NOMO-1 (cell line): ENCODE measurements around the gene MPP3.
A peak's percentile ranks its signal among the peaks of the same experiment; 100 is the strongest.
"Not testable (repeated sequence)": the region's sequence is repeated elsewhere in the genome, so short reads cannot be mapped to it uniquely, and the experiment has no call there.

Experiments used
- DNase-seq, 2 experiments: peaks; one replicate each; lab custom pipeline; 2025; ENCODE audit not compliant: unreplicated experiment in 2 of 2; lab: John Stamatoyannopoulos, UW

Gene MPP3

DNA sequence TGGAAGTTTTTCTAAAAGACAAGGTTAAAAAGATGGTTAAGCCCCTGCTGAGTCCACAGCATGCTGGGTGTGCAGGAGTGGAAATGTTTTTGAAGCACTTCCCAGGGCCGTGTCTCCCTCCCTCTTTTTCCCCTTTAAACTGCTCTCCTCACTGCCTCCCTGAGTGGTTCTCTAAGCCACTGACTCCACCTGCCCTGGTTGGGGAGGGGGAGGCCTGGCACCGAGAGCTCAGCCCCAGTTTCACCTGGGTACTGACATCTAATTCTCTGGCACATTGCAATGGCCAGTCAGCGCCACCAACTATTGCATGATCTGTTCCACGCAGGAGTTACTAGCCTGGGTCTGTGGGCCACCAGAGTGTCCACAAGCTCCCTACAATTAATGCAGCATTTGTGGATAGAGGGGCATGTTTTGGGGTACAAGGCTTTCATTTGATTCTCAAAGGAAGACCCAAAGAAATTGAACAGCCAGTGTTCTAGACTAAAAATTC lies 22.7 kb downstream of the MPP3 start:
- DNase-seq, result no peak

- no peak for DNase-seq
These were observed 23.8 kb downstream of the MPP3 start for GRCh38 chr17:43809121-43809520.

- no peak for DNase-seq
These were observed 24.9 kb downstream of the MPP3 start for GRCh38 chr17:43808076-43808475.

GRCh38 chr17:43805117-43805516 lies 27.8 kb downstream of the MPP3 start:
- DNase-seq, result no peak

- DNase-seq, result no peak
These were observed 29.2 kb downstream of the MPP3 start for GRCh38 chr17:43803758-43804157.

GRCh38 chr17:43801844-43802243 lies 31.1 kb downstream of the MPP3 start:
- no peak for DNase-seq

DNA sequence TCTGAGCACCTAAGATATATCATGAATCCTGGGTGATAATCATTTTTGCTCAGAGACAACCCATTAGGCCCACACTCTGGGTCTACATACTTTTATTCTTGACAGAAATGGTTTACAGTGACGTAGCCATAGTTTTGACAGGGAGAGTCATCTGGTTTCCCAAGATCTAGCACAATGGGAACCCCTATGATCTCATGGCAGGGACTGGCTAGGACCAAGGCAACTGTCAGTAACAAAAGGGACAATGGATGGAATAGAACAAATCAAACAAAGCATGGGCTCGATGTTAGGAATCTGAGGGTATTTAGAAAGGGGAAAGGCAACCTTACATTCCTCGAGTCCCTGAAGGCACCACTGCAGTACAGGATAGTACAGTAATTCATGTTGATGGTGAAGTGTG lies 32.2 kb downstream of the MPP3 start:
- no peak for DNase-seq

DNA sequence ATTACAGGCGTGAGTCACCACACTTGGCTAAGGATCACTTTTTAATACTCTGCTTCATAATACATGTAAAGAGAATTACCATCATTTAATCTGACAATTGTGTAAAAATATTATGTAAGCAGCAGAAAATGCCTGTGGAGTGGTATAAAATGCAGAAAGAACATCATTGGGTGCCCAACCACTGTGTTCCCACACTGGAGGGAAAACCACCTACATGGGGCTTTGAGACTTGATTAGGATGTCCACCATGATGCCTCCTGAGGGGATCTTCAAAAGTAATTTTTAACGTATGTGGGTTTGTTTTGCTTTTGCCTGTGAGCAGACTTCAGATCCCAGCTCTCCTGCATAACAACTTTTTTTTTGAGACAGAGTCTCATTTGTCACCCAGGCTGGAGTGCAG lies 33.9 kb downstream of the MPP3 start:
- DNase-seq, result no peak

DNA sequence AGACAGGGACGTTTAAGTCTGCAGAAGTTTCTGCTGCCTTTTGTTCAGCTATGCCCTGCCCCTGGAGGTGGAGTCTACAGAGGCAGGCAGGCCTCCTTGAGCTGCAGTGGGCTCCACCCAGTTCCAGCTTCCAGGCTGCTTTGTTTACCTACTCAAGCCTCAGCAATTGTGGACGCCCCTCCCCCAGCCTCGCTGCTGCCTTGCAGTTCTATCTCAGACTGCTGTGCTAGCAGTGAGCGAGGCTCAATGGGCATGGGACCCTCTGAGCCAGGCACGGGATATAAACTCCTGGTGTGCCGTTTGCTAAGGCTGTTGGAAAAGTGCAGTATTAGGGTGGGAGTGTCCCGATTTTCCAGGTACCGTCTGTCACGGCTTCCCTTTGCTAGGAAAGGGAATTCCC lies 34.9 kb downstream of the MPP3 start:
- not testable (repeated sequence) for DNase-seq

- not testable (repeated sequence) for DNase-seq
These were observed 40.3 kb downstream of the MPP3 start for GRCh38 chr17:43792668-43793067.

GRCh38 chr17:43791589-43791988 lies 41.4 kb downstream of the MPP3 start:
- DNase-seq, result no peak

DNA sequence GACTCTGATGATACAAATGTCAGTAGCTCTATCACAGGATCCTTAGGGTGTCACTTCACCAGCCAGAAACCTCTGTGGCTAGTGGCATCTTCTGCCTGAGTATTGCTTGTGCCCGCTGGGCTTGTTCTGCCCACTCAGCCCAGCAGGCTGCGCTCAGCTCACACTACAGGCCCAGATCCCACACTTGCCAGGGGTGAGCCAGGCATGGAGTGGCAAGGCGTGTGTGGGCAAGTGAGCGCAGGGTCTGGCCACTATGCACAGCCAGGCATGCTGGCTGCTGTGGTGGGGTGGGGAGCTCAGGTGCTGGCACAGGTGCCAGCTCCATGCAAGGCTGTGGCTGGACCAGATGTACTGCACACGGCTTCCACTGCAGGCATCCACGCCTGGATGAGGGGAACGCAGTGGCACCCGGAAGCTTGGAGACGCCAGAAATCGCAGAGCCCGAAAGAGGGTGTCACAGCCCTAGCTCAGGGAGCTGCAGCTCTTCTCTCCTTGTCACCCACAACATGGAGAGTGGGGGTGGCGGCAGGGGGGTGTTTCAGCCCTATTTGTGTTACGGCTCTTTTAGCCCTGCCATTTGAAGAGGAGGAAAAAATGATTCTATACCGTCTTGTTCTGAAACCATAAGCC lies 42.5 kb downstream of the MPP3 start:
- DNase-seq, result no peak

GRCh38 chr17:43789482-43789881 lies 43.5 kb downstream of the MPP3 start:
- no peak for DNase-seq

DNA sequence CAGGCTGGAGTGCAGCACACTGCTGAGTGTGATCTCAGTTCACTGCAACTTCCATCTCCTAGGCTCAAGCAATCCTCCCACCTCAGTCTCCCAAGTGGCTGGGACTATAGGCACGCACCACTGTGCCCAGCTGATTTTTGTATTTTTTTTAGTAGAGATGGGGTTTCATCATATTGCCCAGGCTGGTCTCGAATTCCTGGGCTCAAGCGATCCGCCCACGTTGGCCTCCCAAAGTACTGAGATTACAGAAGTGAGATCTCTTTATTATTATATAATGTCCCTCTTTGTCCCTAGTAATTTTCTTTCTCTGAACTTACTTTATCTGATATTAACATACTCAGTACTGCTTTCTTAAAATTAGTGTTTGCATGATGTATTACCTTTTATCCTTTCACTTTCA lies 44.4 kb downstream of the MPP3 start:
- DNase-seq, result no peak

GRCh38 chr17:43787728-43788127 lies 45.2 kb downstream of the MPP3 start:
- peak; percentile 74 to 84 for DNase-seq

DNA sequence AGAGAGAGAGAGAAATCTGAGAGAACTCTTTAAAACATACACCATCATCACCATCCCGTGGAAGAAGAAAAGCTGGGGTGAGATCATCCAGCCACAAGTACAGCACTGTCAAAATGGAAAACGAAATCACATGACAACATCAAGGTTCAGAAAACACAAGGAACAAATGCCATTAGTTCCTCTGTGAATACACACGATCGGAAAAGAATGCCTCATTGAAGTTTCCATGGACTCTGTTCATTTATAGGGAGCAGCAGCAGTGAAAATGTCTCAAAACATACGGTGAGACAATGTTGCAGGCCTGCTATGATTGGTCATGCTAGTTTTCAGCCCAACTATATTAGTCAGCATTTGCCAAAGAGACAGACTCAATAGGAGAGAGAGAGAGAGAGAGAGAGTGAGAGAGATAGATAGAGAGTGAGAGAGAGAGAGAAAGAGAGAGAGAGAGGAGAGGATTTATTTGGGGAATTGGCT lies 48.3 kb downstream of the MPP3 start:
- no peak for DNase-seq

GRCh38 chr17:43784068-43784467 lies 48.9 kb downstream of the MPP3 start:
- DNase-seq, result no peak

DNA sequence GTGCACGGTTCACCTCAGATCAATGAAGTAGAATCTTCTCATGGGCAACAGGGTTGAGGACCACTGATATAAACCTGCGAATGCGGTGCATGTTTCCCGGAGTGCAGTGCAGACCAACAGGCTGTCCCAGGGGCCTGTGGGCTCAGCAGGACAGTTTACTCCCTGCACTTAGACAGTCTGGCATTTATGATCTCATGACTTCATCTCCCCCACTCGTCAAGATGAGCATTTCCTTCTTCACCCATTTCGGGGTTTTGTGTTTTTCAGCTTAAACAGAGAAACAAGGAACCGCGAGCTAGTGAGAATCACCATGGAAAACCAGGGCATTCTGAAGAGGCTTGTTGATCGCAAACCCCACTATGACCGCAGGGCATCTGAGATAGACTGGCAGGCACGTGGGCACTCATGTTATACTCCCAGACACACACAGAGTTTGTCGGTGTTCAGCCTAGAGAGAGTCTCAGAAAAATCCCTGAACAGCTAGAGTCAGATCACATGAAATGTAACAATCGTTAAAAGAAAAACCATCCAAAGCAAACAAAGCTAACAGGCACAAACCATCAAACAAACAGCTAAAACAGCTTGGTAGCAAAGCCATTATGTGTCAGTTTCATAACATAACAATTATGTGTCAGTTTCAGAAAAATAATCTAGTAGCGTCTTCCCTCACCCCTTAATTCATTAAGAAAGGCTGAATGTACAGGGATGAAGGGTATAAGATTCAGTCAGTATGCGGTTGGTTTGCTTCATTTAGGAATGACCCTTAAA lies 49.8 kb downstream of the MPP3 start:
- DNase-seq, result no peak

- DNase-seq, result no peak
These were observed 52.8 kb downstream of the MPP3 start, which contains the start of gene CFAP97D1 for GRCh38 chr17:43780135-43780534. Gene CFAP97D1 (plus strand): TSS chr17:43780435. CDS start chr17:43780463, 28 bp downstream.

DNA sequence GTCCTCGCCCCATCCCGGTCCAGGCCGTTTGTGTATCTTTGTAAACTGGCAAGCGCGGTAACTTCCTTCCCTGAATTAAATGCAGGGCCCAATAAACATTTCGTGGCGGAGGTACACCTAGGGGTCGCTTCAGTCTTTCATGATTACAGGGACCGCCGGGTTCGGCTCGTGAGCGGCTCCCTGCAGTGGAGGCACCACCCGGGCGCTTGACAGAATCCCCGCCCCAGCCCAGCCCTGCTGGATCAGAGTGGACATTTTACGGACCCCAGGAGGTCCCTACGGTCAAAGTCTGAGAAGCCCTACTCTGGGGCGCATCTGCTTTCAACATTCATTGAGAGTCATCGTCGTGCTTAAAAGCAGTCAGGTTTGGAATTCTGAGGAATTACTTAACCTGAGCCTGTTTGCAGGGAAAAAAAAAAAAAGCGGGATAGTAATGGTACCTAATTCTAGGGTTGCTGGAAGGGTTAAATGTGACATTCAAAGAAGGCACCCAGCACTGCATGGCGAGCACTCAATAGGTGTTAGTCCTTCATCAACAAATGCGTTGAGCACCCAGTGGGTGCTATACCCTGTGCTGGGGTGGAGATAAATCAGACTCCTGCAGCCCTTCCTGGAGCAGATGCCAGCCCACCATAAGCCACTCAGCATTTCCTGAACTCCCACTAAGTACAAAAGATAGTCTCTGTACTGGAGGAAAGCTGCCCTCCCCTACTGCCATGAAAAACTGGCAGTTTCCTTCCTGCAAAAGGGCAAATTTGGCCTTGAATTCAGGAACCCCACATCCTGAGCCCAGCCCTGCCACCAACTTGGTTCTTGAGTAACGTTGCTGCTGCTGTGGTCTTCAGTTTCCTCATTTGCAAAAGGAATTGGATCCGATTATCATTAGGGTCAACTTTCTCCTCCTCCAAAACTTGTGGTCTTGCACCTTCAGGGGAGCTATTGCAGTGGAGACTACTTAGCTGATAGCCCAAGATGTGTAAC lies 53.5 kb downstream of the MPP3 start:
- DNase-seq, result peak; percentile 74 to 75
